Measurements from ENCODE around the gene ATP10A. TPM values are rescaled to one million over a fixed set of nuclear protein-coding genes. Genes with fewer than 3 reads are reported as not detected.

The ATP10A gene
- polyA plus RNA-seq, 1 donor from 2014 or later, result not detected

DNA sequence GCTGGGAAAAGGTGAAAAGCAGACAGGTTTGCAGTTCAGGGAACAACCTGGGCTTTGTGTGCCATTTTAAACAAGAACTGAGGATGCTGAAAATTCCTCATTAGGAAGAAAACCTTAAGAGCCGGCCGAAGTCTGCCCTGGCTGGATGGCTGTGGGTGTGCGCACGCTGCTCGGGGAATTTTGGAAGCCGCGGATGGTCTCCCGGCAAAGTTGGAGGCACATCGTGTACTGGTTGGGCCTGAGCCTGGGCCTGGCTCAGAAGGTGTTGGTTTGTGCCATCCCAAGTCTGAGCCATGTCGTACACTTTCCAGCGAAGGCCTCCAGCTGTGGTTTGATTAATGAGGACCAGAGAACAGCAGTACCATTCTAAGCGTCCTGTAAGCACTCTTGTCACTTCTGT is 188.2 kb downstream of the ATP10A start:
- no peaks in the 10 kb centered on the region for H3K36me3 ChIP-seq (ENCODE audit: insufficient read depth, low read length)
- TF ChIP-seq RAD21 (conservative IDR thresholded peaks at IDR 0.05), result no peak
- no peak for TF ChIP-seq EP300 (conservative IDR thresholded peaks at IDR 0.05; ENCODE audit: poor library complexity, severe bottlenecking)
- TF ChIP-seq TAF1 (IDR thresholded peaks at IDR 0.05; ENCODE audit: low read depth), result no peak
- TF ChIP-seq EZH2 (IDR thresholded peaks at IDR 0.05; ENCODE audit: borderline replicate concordance, insufficient read depth, low read length, poor library complexity, severe bottlenecking), result no peak
- TF ChIP-seq, protein P1, sequence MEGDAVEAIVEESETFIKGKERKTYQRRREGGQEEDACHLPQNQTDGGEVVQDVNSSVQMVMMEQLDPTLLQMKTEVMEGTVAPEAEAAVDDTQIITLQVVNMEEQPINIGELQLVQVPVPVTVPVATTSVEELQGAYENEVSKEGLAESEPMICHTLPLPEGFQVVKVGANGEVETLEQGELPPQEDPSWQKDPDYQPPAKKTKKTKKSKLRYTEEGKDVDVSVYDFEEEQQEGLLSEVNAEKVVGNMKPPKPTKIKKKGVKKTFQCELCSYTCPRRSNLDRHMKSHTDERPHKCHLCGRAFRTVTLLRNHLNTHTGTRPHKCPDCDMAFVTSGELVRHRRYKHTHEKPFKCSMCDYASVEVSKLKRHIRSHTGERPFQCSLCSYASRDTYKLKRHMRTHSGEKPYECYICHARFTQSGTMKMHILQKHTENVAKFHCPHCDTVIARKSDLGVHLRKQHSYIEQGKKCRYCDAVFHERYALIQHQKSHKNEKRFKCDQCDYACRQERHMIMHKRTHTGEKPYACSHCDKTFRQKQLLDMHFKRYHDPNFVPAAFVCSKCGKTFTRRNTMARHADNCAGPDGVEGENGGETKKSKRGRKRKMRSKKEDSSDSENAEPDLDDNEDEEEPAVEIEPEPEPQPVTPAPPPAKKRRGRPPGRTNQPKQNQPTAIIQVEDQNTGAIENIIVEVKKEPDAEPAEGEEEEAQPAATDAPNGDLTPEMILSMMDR (IDR thresholded peaks at IDR 0.05; ENCODE audit: poor library complexity, severe bottlenecking), result no peak
- no peak for TF ChIP-seq POLR2AphosphoS5 (IDR thresholded peaks at IDR 0.05)
- TF ChIP-seq SMC3 (conservative IDR thresholded peaks at IDR 0.05; ENCODE audit: poor library complexity), result no peak
- no peak for TF ChIP-seq MXI1 (conservative IDR thresholded peaks at IDR 0.05; ENCODE audit: poor library complexity, severe bottlenecking)
- TF ChIP-seq, protein P2, sequence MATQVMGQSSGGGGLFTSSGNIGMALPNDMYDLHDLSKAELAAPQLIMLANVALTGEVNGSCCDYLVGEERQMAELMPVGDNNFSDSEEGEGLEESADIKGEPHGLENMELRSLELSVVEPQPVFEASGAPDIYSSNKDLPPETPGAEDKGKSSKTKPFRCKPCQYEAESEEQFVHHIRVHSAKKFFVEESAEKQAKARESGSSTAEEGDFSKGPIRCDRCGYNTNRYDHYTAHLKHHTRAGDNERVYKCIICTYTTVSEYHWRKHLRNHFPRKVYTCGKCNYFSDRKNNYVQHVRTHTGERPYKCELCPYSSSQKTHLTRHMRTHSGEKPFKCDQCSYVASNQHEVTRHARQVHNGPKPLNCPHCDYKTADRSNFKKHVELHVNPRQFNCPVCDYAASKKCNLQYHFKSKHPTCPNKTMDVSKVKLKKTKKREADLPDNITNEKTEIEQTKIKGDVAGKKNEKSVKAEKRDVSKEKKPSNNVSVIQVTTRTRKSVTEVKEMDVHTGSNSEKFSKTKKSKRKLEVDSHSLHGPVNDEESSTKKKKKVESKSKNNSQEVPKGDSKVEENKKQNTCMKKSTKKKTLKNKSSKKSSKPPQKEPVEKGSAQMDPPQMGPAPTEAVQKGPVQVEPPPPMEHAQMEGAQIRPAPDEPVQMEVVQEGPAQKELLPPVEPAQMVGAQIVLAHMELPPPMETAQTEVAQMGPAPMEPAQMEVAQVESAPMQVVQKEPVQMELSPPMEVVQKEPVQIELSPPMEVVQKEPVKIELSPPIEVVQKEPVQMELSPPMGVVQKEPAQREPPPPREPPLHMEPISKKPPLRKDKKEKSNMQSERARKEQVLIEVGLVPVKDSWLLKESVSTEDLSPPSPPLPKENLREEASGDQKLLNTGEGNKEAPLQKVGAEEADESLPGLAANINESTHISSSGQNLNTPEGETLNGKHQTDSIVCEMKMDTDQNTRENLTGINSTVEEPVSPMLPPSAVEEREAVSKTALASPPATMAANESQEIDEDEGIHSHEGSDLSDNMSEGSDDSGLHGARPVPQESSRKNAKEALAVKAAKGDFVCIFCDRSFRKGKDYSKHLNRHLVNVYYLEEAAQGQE (IDR thresholded peaks at IDR 0.05; ENCODE audit: borderline replicate concordance), result no peak
- H3K79me2 ChIP-seq (replicated peaks; ENCODE audit: insufficient read depth, low read length), result no peaks in the 10 kb centered on the region
- no peaks in the 10 kb centered on the region for H3K27me3 ChIP-seq (ENCODE audit: insufficient read depth, low read depth, low read length)
- no peak overlapping the region for H2AFZ ChIP-seq (ENCODE audit: low read depth, low read length)
- H3K9me2 ChIP-seq (ENCODE audit: insufficient read depth, low read length), result no peaks in the 10 kb centered on the region
- no peak overlapping the region for H3K4me3 ChIP-seq (ENCODE audit: low read length)
- no peaks in the 10 kb centered on the region for H3F3A ChIP-seq (ENCODE audit: insufficient read depth, low read length, poor library complexity, severe bottlenecking)
- H3K9ac ChIP-seq (ENCODE audit: low read length), result no peak overlapping the region
- H4K20me1 ChIP-seq (ENCODE audit: insufficient read depth), result no peaks in the 10 kb centered on the region
- H3K9me3 ChIP-seq (ENCODE audit: low read length), result no peaks in the 10 kb centered on the region
- H3K4me2 ChIP-seq (ENCODE audit: low read length), result no peak overlapping the region
- H3K27ac ChIP-seq (ENCODE audit: low read length), result no peak overlapping the region

DNA sequence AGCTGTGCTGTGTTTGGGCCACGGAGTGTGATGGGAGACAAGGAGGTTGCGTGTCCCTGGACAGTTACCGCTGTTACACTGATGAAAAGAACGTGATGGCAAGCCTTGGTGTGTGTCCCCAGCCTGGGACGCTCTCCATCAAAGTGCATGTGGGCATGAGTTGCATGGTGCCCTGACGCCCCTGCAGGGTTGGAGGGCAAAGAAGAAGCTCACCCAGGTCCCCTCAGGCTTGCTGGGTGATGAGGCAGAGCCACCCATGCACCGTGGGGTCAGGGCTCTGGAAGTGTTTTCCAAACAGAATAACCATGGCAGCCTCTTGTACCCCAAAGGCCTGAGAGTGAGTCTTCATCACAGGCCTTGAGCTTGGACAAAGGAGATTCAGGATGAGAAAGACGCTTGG is 189.2 kb downstream of the ATP10A start:
- Histone ChIP-seq H3K9ac (ENCODE audit: low read length) (no peak overlapping the region), H3K79me2 (replicated peaks; ENCODE audit: insufficient read depth, low read length) (no peaks in the 10 kb centered on the region), H4K20me1 (ENCODE audit: insufficient read depth) (no peaks in the 10 kb centered on the region), H3K4me2 (ENCODE audit: low read length) (no peak overlapping the region), H3K27me3 (ENCODE audit: insufficient read depth, low read depth, low read length) (no peaks in the 10 kb centered on the region), H3F3A (ENCODE audit: insufficient read depth, low read length, poor library complexity, severe bottlenecking) (no peaks in the 10 kb centered on the region), H3K9me3 (ENCODE audit: low read length) (no peaks in the 10 kb centered on the region), H3K9me2 (ENCODE audit: insufficient read depth, low read length) (no peaks in the 10 kb centered on the region), H2AFZ (ENCODE audit: low read depth, low read length) (no peak overlapping the region), H3K27ac (ENCODE audit: low read length) (no peak overlapping the region), H3K36me3 (ENCODE audit: insufficient read depth, low read length) (no peaks in the 10 kb centered on the region), H3K4me3 (ENCODE audit: low read length) (no peak overlapping the region)
- TF ChIP-seq EZH2 (IDR thresholded peaks at IDR 0.05; ENCODE audit: borderline replicate concordance, insufficient read depth, low read length, poor library complexity, severe bottlenecking), result no peak

DNA sequence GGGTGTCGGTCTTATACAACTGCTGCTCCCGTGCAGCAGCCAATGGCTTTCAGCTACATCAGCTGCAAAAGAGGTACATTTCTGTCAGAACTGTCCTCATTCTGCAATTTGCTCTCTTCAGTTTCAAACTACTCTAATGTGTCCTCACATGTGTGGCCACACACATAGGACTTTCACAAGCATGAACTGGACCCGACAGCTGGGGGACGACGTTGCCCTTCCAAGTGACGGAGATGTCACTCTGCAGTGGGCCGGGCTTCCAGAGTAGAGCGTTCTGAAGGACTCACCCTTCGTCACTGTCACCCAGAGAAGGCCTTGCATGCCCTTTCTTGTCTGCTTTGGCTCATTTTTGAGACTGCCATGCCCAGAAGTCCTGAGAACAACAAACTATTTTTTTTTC is 189.8 kb downstream of the ATP10A start:
- TF ChIP-seq, protein P1 (IDR thresholded peaks at IDR 0.05; ENCODE audit: poor library complexity, severe bottlenecking), result no peak
- no peak for TF ChIP-seq POLR2AphosphoS5 (IDR thresholded peaks at IDR 0.05)
- TF ChIP-seq, protein P2 (IDR thresholded peaks at IDR 0.05; ENCODE audit: borderline replicate concordance), result no peak
- no peak for TF ChIP-seq TAF1 (IDR thresholded peaks at IDR 0.05; ENCODE audit: low read depth)
- TF ChIP-seq MXI1 (conservative IDR thresholded peaks at IDR 0.05; ENCODE audit: poor library complexity, severe bottlenecking), result no peak
- TF ChIP-seq SMC3 (conservative IDR thresholded peaks at IDR 0.05; ENCODE audit: poor library complexity), result no peak
- TF ChIP-seq EZH2 (IDR thresholded peaks at IDR 0.05; ENCODE audit: borderline replicate concordance, insufficient read depth, low read length, poor library complexity, severe bottlenecking), result no peak
- TF ChIP-seq RAD21 (conservative IDR thresholded peaks at IDR 0.05), result no peak
- no peak for TF ChIP-seq EP300 (conservative IDR thresholded peaks at IDR 0.05; ENCODE audit: poor library complexity, severe bottlenecking)
- Histone ChIP-seq H3K4me3 (ENCODE audit: low read length) (no peak overlapping the region), H3K9me2 (ENCODE audit: insufficient read depth, low read length) (no peaks in the 10 kb centered on the region), H3K27ac (ENCODE audit: low read length) (no peak overlapping the region), H3K9ac (ENCODE audit: low read length) (no peak overlapping the region), H4K20me1 (ENCODE audit: insufficient read depth) (no peaks in the 10 kb centered on the region), H3K9me3 (ENCODE audit: low read length) (no peaks in the 10 kb centered on the region), H3K4me2 (ENCODE audit: low read length) (no peak overlapping the region), H3K36me3 (ENCODE audit: insufficient read depth, low read length) (no peaks in the 10 kb centered on the region), H2AFZ (ENCODE audit: low read depth, low read length) (no peak overlapping the region), H3K79me2 (replicated peaks; ENCODE audit: insufficient read depth, low read length) (no peaks in the 10 kb centered on the region), H3F3A (ENCODE audit: insufficient read depth, low read length, poor library complexity, severe bottlenecking) (no peaks in the 10 kb centered on the region), H3K27me3 (ENCODE audit: insufficient read depth, low read depth, low read length) (no peaks in the 10 kb centered on the region)

All from neural cell (in vitro differentiated cells).